ENCODE results near the gene DAAM1.

DNA sequence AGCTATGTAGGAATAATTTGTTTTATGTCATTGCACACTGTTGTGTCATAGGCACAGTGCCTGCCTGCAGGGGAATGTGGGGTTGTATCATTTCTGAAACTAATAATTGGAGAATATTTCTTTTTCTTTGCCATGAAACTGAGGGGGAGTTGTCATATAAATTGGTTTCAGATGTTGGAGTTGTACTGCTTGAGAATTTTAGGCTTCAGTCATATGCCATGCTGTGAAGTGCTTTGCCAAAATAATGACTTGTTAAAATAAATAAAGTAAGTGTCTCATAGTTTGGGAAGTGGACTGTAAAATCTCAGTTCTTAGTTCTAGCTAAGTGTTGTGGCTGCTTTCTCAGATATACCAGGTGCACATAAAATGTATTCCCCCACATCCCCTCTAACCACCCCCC is 116.8 kb downstream of the DAAM1 start:
- TF ChIP-seq EZH2phosphoT487 (IDR thresholded peaks at IDR 0.05; ENCODE audit: borderline replicate concordance, low read depth, low read length) (no peak), CTCF (conservative IDR thresholded peaks at IDR 0.05; ENCODE audit: low read length) (no peak)

Data from OCI-LY7 (cell line).